Measurements from ENCODE around the gene METTL17. TPM values are rescaled to one million over a fixed set of nuclear protein-coding genes. Genes with fewer than 3 reads are reported as not detected.
"Not testable (repeated sequence)": the region's sequence is repeated elsewhere in the genome, so short reads cannot be mapped to it uniquely, and the experiment has no call there.

METTL17 gene
- total RNA-seq, 2 donors from 2014 or later, result 91.2 to 94.9 TPM

GRCh38 chr14:21001218-21001617, 11.4 kb downstream of the METTL17 start:
- no peak overlapping the region for H3K27ac Mint-ChIP-seq
- ATAC-seq (replicated peaks in 1 of 2), result no peak
- H3K4me3 Mint-ChIP-seq, result no peak overlapping the region

GRCh38 chr14:21003788-21004346, 14.1 kb downstream of the METTL17 start:
- Mint-ChIP-seq H3K4me1 (ENCODE audit: low read depth) (no peaks in the 10 kb centered on the region), H3K27ac (no peak overlapping the region), H3K27me3 (ENCODE audit: low read depth) (no peaks in the 10 kb centered on the region), H3K9me3 (no peaks in the 10 kb centered on the region), H3K36me3 (ENCODE audit: insufficient read depth in 2 of 2) (no peaks in the 10 kb centered on the region), H3K4me3 (no peak overlapping the region)
- ATAC-seq (replicated peaks in 1 of 2), result no peak
- no peak for DNase-seq

More at GRCh38 chr14:21001218-21001617, 11.4 kb downstream of the METTL17 start:
- no peaks in the 10 kb centered on the region for H3K27me3 Mint-ChIP-seq (ENCODE audit: low read depth)
- H3K36me3 Mint-ChIP-seq (ENCODE audit: insufficient read depth in 2 of 2), result peaks cover 0 to 6% of the 10 kb centered on the region in 2 donors
- H3K9me3 Mint-ChIP-seq, result no peaks in the 10 kb centered on the region
- peaks cover 4% of the 10 kb centered on the region for H3K4me1 Mint-ChIP-seq (ENCODE audit: low read depth)
- DNase-seq, result no peak

- DNase-seq; H3K36me3 Mint-ChIP-seq (ENCODE audit: insufficient read depth in 2 of 2); H3K27ac Mint-ChIP-seq; H3K4me1 Mint-ChIP-seq (ENCODE audit: low read depth); H3K9me3 Mint-ChIP-seq; ATAC-seq (replicated peaks in 1 of 2); H3K4me3 Mint-ChIP-seq: not testable (repeated sequence)
- peaks cover 20% of the 10 kb centered on the region for H3K27me3 Mint-ChIP-seq (ENCODE audit: low read depth)
Measured at GRCh38 chr14:21009721-21010120, 19.9 kb downstream of the METTL17 start.

GRCh38 chr14:21011136-21011535, 21.4 kb downstream of the METTL17 start:
- Mint-ChIP-seq H3K27me3 (ENCODE audit: low read depth) (peaks cover 20% of the 10 kb centered on the region), H3K9me3 (no peaks in the 10 kb centered on the region), H3K4me3 (no peak overlapping the region), H3K36me3 (ENCODE audit: insufficient read depth in 2 of 2) (no peaks in the 10 kb centered on the region), H3K27ac (no peak overlapping the region), H3K4me1 (ENCODE audit: low read depth) (no peaks in the 10 kb centered on the region)
- DNase-seq (no peak), ATAC-seq (replicated peaks in 1 of 2) (no peak)

- no peak overlapping the region for H3K4me3 Mint-ChIP-seq
- H3K36me3 Mint-ChIP-seq (ENCODE audit: insufficient read depth in 2 of 2), result no peaks in the 10 kb centered on the region
- ATAC-seq (replicated peaks in 1 of 2) (peak; percentile 73 to 74), DNase-seq (peak; percentile 74 to 83)
- H3K27ac Mint-ChIP-seq, result no peak overlapping the region
- no peaks in the 10 kb centered on the region for H3K4me1 Mint-ChIP-seq (ENCODE audit: low read depth)
- no peaks in the 10 kb centered on the region for H3K9me3 Mint-ChIP-seq
- peaks cover 20% of the 10 kb centered on the region for H3K27me3 Mint-ChIP-seq (ENCODE audit: low read depth)
Measured at GRCh38 chr14:21014761-21015190, 25.0 kb downstream of the METTL17 start.

- Mint-ChIP-seq H3K27me3 (ENCODE audit: low read depth) (peaks cover 20% of the 10 kb centered on the region), H3K9me3 (no peaks in the 10 kb centered on the region), H3K4me1 (ENCODE audit: low read depth) (no peaks in the 10 kb centered on the region), H3K36me3 (ENCODE audit: insufficient read depth in 2 of 2) (no peaks in the 10 kb centered on the region), H3K27ac (no peak overlapping the region), H3K4me3 (no peak overlapping the region)
- DNase-seq, result no peak
- no peak for ATAC-seq (replicated peaks in 1 of 2)
Measured at GRCh38 chr14:21015312-21015711, 25.5 kb downstream of the METTL17 start.

GRCh38 chr14:21016413-21017190, 26.8 kb downstream of the METTL17 start:
- Mint-ChIP-seq H3K9me3 (no peaks in the 10 kb centered on the region), H3K27me3 (ENCODE audit: low read depth) (peaks cover 17% of the 10 kb centered on the region), H3K27ac (no peak overlapping the region), H3K36me3 (ENCODE audit: insufficient read depth in 2 of 2) (no peaks in the 10 kb centered on the region), H3K4me1 (ENCODE audit: low read depth) (no peaks in the 10 kb centered on the region), H3K4me3 (no peak overlapping the region)
- DNase-seq (no peak), ATAC-seq (replicated peaks in 1 of 2) (no peak)

- no peaks in the 10 kb centered on the region for H3K36me3 Mint-ChIP-seq (ENCODE audit: insufficient read depth in 2 of 2)
- DNase-seq, result no peak
- H3K4me1 Mint-ChIP-seq (ENCODE audit: low read depth), result no peaks in the 10 kb centered on the region
- ATAC-seq (replicated peaks in 1 of 2), result no peak
- H3K27me3 Mint-ChIP-seq (ENCODE audit: low read depth), result peaks cover 14% of the 10 kb centered on the region
- no peaks in the 10 kb centered on the region for H3K9me3 Mint-ChIP-seq
- H3K27ac Mint-ChIP-seq, result no peak overlapping the region
- H3K4me3 Mint-ChIP-seq, result no peak overlapping the region
Measured at GRCh38 chr14:21017528-21018245, 27.9 kb downstream of the METTL17 start.

GRCh38 chr14:21018286-21018685, 28.5 kb downstream of the METTL17 start:
- H3K27me3 Mint-ChIP-seq (ENCODE audit: low read depth), result peaks cover 12% of the 10 kb centered on the region
- no peak for ATAC-seq (replicated peaks in 1 of 2)
- no peaks in the 10 kb centered on the region for H3K9me3 Mint-ChIP-seq
- DNase-seq, result no peak
- H3K27ac Mint-ChIP-seq, result no peak overlapping the region
- no peaks in the 10 kb centered on the region for H3K4me1 Mint-ChIP-seq (ENCODE audit: low read depth)
- H3K4me3 Mint-ChIP-seq, result no peak overlapping the region
- no peaks in the 10 kb centered on the region for H3K36me3 Mint-ChIP-seq (ENCODE audit: insufficient read depth in 2 of 2)

- no peaks in the 10 kb centered on the region for H3K9me3 Mint-ChIP-seq
Measured at GRCh38 chr14:21018781-21019180, 29.0 kb downstream of the METTL17 start.

GRCh38 chr14:21019366-21019765, 29.6 kb downstream of the METTL17 start:
- Mint-ChIP-seq H3K9me3 (no peaks in the 10 kb centered on the region), H3K27me3 (ENCODE audit: low read depth) (peaks cover 17% of the 10 kb centered on the region), H3K36me3 (ENCODE audit: insufficient read depth in 2 of 2) (no peaks in the 10 kb centered on the region), H3K4me3 (no peak overlapping the region), H3K27ac (no peak overlapping the region), H3K4me1 (ENCODE audit: low read depth) (peaks cover 8% of the 10 kb centered on the region)
- ATAC-seq (replicated peaks in 1 of 2) (no peak), DNase-seq (no peak)

More at GRCh38 chr14:21018781-21019180, 29.0 kb downstream of the METTL17 start:
- no peak overlapping the region for H3K4me3 Mint-ChIP-seq
- H3K4me1 Mint-ChIP-seq (ENCODE audit: low read depth), result peaks cover 2% of the 10 kb centered on the region
- DNase-seq (no peak), ATAC-seq (replicated peaks in 1 of 2) (no peak)
- H3K27ac Mint-ChIP-seq, result no peak overlapping the region
- H3K27me3 Mint-ChIP-seq (ENCODE audit: low read depth), result peaks cover 12% of the 10 kb centered on the region
- no peaks in the 10 kb centered on the region for H3K36me3 Mint-ChIP-seq (ENCODE audit: insufficient read depth in 2 of 2)

- Mint-ChIP-seq H3K27me3 (ENCODE audit: low read depth) (peaks cover 19% of the 10 kb centered on the region), H3K27ac (no peak overlapping the region), H3K36me3 (ENCODE audit: insufficient read depth in 2 of 2) (no peaks in the 10 kb centered on the region), H3K4me3 (no peak overlapping the region), H3K4me1 (ENCODE audit: low read depth) (peaks cover 10% of the 10 kb centered on the region), H3K9me3 (no peaks in the 10 kb centered on the region)
- DNase-seq, result no peak
- ATAC-seq (replicated peaks in 1 of 2), result no peak
Measured at GRCh38 chr14:21020977-21021545, 31.3 kb downstream of the METTL17 start.

GRCh38 chr14:21022686-21023085, 32.9 kb downstream of the METTL17 start:
- Mint-ChIP-seq H3K4me3 (peak overlapping the region in 1 of 2 donors; percentile 0), H3K4me1 (ENCODE audit: low read depth) (peaks cover 10% of the 10 kb centered on the region), H3K36me3 (ENCODE audit: insufficient read depth in 2 of 2) (no peaks in the 10 kb centered on the region), H3K27me3 (ENCODE audit: low read depth) (peaks cover 19% of the 10 kb centered on the region), H3K9me3 (no peaks in the 10 kb centered on the region), H3K27ac (no peak overlapping the region)
- ATAC-seq (replicated peaks in 1 of 2), result no peak
- DNase-seq, result no peak

All from activated T-cell treated with anti-CD3 and anti-CD28 coated beads, Interleukin-2, amount 50 U/mL, for 72 hours (primary cell).